ENCODE measurements around the gene CTNNA1. TPM values are rescaled to one million over a fixed set of nuclear protein-coding genes. Genes with fewer than 3 reads are reported as not detected.

Gene CTNNA1
- total and polyA plus RNA-seq, 2 donors (not counting 3 experiments of a cell fraction or from before 2014, with no cell fraction given): 156 to 394 TPM

GRCh38 chr5:138949988-138950387 lies 196.8 kb downstream of the CTNNA1 start:
- no peak for FAIRE-seq
- peaks cover 6% of the 10 kb centered on the region for H3K4me1 ChIP-seq (ENCODE audit: control insufficient read depth, extremely low read depth, insufficient read depth, low read length)
- H2AFZ ChIP-seq (ENCODE audit: low read depth, low read length): no peak overlapping the region
- H3K4me3 ChIP-seq (replicated peaks in 1 of 3; ENCODE audit: insufficient read depth in 1 of 3, low read depth in 1 of 3, low read length in 3 of 3): no peak overlapping the region
- H3K9ac ChIP-seq (replicated peaks; ENCODE audit: extremely low read depth, insufficient read depth, low read length): no peak overlapping the region
- BruUV-seq (replicated peaks): no TSS peak
- DNase-seq (ENCODE audit: low read depth, low spot score): no peak
- H3K27me3 ChIP-seq (ENCODE audit: control insufficient read depth in 2 of 2, insufficient read depth in 2 of 2, low read length in 2 of 2): no peaks in the 10 kb centered on the region
- H3K4me2 ChIP-seq (ENCODE audit: insufficient read depth, low read length): no peak overlapping the region
- intact Hi-C loops (cut with micrococcal nuclease): no loop called here
- H4K20me1 ChIP-seq (replicated peaks; ENCODE audit: control insufficient read depth, extremely low read depth, insufficient read depth, low read length): no peaks in the 10 kb centered on the region
- no peak for TF ChIP-seq MYC (IDR thresholded peaks at IDR 0.05; ENCODE audit: low read depth, low read length)
- no peak for TF ChIP-seq JUN (IDR thresholded peaks at IDR 0.05; ENCODE audit: borderline replicate concordance, insufficient read depth, insufficient read length, low read depth)
- no peak for TF ChIP-seq GATA2 (IDR thresholded peaks at IDR 0.05; ENCODE audit: insufficient read depth, insufficient read length, low read depth, low read length)
- no peak for TF ChIP-seq POLR2AphosphoS5 (IDR thresholded peaks at IDR 0.05; ENCODE audit: insufficient read depth, low read depth, low read length)
- TF ChIP-seq EZH2 (IDR thresholded peaks at IDR 0.05; ENCODE audit: borderline replicate concordance, low read depth, low read length, severe bottlenecking): no peak
- TF ChIP-seq CTCF (IDR thresholded peaks at IDR 0.05; ENCODE audit: extremely low read depth in 1 of 2, insufficient read depth in 1 of 2, low read depth in 1 of 2, low read length in 2 of 2): no peak
- TF ChIP-seq POLR2A (IDR thresholded peaks at IDR 0.05; ENCODE audit: low read depth, low read length): no peak
- TF ChIP-seq MAX (IDR thresholded peaks at IDR 0.05; ENCODE audit: insufficient read depth, insufficient read length): no peak
- TF ChIP-seq FOS (IDR thresholded peaks at IDR 0.05; ENCODE audit: borderline replicate concordance, insufficient read depth, low read length): no peak
- no peaks in the 10 kb centered on the region for H3K36me3 ChIP-seq (ENCODE audit: control insufficient read depth in 2 of 2, extremely low read depth in 1 of 2, insufficient read depth in 2 of 2, low read length in 2 of 2)
- ChIA-PET POLR2A (no interaction called here), CTCF (interaction anchor here (1.1 kb wide), 1 partner anchor 160 kb away, joined by 3 read pairs; no protein-coding TSS in a partner anchor)
- dilution Hi-C loops (cut with MboI; ENCODE audit: extremely low pct_ligation_motif_present, low sequenced_read_pairs): no loop called here
- no peaks in the 10 kb centered on the region for H3K9me1 ChIP-seq (replicated peaks; ENCODE audit: control insufficient read depth, extremely low read depth, insufficient read depth, low read length)
- H3K27ac ChIP-seq (ENCODE audit: insufficient read depth, low read depth, low read length): no peak overlapping the region
- no peaks in the 10 kb centered on the region for H3K9me3 ChIP-seq (replicated peaks; ENCODE audit: control insufficient read depth, insufficient read depth, low read length)
- H3K79me2 ChIP-seq (ENCODE audit: control insufficient read depth, insufficient read depth, low read length): no peaks in the 10 kb centered on the region

All from endothelial cell of umbilical vein (primary cell).